HEK293 (cell line): ENCODE measurements around the gene INS.

ENCODE experiments used
- AEBP2 ChIP-seq: fragments of 450-650 bp; formaldehyde crosslinking; IDR thresholded peaks from 2 replicates; pipeline ENCODE4 v1.5.1; 2016; ENCODE audit warnings: missing biosample characterization, missing genetic modification characterization, borderline replicate concordance
- OVOL3 ChIP-seq: fragments of 450-650 bp; formaldehyde crosslinking; IDR thresholded peaks from 2 replicates; pipeline ENCODE4 v1.5.1; 2016; ENCODE audit warnings: missing biosample characterization, missing genetic modification characterization
- PRDM2 ChIP-seq: fragments of 450-650 bp; formaldehyde crosslinking; IDR thresholded peaks from 2 replicates; pipeline ENCODE4 v1.5.1; 2016; ENCODE audit warnings: missing biosample characterization, missing genetic modification characterization, borderline replicate concordance
- SP7 ChIP-seq: fragments of 450-650 bp; formaldehyde crosslinking; IDR thresholded peaks from 2 replicates; pipeline ENCODE4 v1.5.1; 2016; ENCODE audit warnings: missing biosample characterization, missing genetic modification characterization
- TRIM28 ChIP-seq: IDR thresholded peaks from 2 replicates; pipeline ENCODE4 v1.6.1; 2011; ENCODE audit warnings: low read length, control low read depth, borderline replicate concordance
- ZFP69B ChIP-seq: fragments of 450-650 bp; formaldehyde crosslinking; IDR thresholded peaks from 2 replicates; pipeline ENCODE4 v1.5.1; 2016; ENCODE audit warnings: missing biosample characterization, missing genetic modification characterization
- ZNF133 ChIP-seq: fragments of 450-650 bp; formaldehyde crosslinking; IDR thresholded peaks from 2 replicates; pipeline ENCODE4 v1.5.1; 2016; ENCODE audit warnings: missing biosample characterization, missing genetic modification characterization
- ZNF146 ChIP-seq: fragments of 450-650 bp; formaldehyde crosslinking; IDR thresholded peaks from 2 replicates; pipeline ENCODE4 v1.5.1; 2016; ENCODE audit warnings: missing biosample characterization, missing genetic modification characterization
- ZNF16 ChIP-seq: fragments of 450-650 bp; formaldehyde crosslinking; IDR thresholded peaks from 2 replicates; pipeline ENCODE4 v1.5.1; 2016; ENCODE audit warnings: low read depth, missing biosample characterization, missing genetic modification characterization
- ZNF221 ChIP-seq: fragments of 450-650 bp; formaldehyde crosslinking; IDR thresholded peaks from 2 replicates; pipeline ENCODE4 v1.5.1; 2017; ENCODE audit warnings: missing biosample characterization, missing genetic modification characterization, borderline replicate concordance
- ZNF23 ChIP-seq: fragments of 450-650 bp; formaldehyde crosslinking; IDR thresholded peaks from 2 replicates; pipeline ENCODE4 v1.5.1; 2016; ENCODE audit warnings: missing biosample characterization, missing genetic modification characterization, borderline replicate concordance
- ZNF335 ChIP-seq: fragments of 450-650 bp; formaldehyde crosslinking; conservative IDR thresholded peaks from 2 replicates; pipeline ENCODE4 v1.5.1; 2016; ENCODE audit warnings: missing biosample characterization, missing genetic modification characterization
- ZNF354C ChIP-seq: fragments of 450-650 bp; formaldehyde crosslinking; IDR thresholded peaks from 2 replicates; pipeline ENCODE4 v1.5.1; 2016; ENCODE audit warnings: missing biosample characterization, missing genetic modification characterization, low read depth, borderline replicate concordance
- ZNF530 ChIP-seq: fragments of 450-650 bp; formaldehyde crosslinking; IDR thresholded peaks from 2 replicates; pipeline ENCODE4 v1.5.1; 2016; ENCODE audit warnings: low read depth, missing biosample characterization, missing genetic modification characterization
- ZNF660 ChIP-seq: fragments of 450-650 bp; IDR thresholded peaks from 2 replicates; pipeline ENCODE4 v1.5.1; 2018; ENCODE audit warnings: missing biosample characterization, mild to moderate bottlenecking, missing genetic modification characterization
- ZNF701 ChIP-seq: fragments of 450-650 bp; formaldehyde crosslinking; IDR thresholded peaks from 2 replicates; pipeline ENCODE4 v1.5.1; 2016; ENCODE audit warnings: missing biosample characterization, missing genetic modification characterization
- ZNF777 ChIP-seq: fragments of 450-650 bp; formaldehyde crosslinking; IDR thresholded peaks from 2 replicates; pipeline ENCODE4 v1.5.1; 2017; ENCODE audit warnings: missing biosample characterization, missing genetic modification characterization, borderline replicate concordance
- TF ChIP-seq, protein P1 (sequence below): fragments of 450-650 bp; formaldehyde crosslinking; IDR thresholded peaks from 2 replicates; pipeline ENCODE4 v1.5.1; 2016; ENCODE audit warnings: missing biosample characterization, missing genetic modification characterization
- TF ChIP-seq, protein P2 (sequence below): fragments of 450-650 bp; formaldehyde crosslinking; optimal IDR thresholded peaks from 2 replicates; pipeline ENCODE3; 2016; ENCODE audit warnings: missing biosample characterization, mild to moderate bottlenecking, missing genetic modification characterization
- TF ChIP-seq, protein P3 (sequence below): fragments of 450-650 bp; formaldehyde crosslinking; IDR thresholded peaks from 2 replicates; pipeline ENCODE4 v1.5.1; 2016; ENCODE audit warnings: missing biosample characterization, missing genetic modification characterization
- TF ChIP-seq, protein P4 (sequence below): fragments of 450-650 bp; formaldehyde crosslinking; IDR thresholded peaks from 2 replicates; pipeline ENCODE4 v1.5.1; 2016; ENCODE audit warnings: missing biosample characterization, missing genetic modification characterization

INS gene

DNA sequence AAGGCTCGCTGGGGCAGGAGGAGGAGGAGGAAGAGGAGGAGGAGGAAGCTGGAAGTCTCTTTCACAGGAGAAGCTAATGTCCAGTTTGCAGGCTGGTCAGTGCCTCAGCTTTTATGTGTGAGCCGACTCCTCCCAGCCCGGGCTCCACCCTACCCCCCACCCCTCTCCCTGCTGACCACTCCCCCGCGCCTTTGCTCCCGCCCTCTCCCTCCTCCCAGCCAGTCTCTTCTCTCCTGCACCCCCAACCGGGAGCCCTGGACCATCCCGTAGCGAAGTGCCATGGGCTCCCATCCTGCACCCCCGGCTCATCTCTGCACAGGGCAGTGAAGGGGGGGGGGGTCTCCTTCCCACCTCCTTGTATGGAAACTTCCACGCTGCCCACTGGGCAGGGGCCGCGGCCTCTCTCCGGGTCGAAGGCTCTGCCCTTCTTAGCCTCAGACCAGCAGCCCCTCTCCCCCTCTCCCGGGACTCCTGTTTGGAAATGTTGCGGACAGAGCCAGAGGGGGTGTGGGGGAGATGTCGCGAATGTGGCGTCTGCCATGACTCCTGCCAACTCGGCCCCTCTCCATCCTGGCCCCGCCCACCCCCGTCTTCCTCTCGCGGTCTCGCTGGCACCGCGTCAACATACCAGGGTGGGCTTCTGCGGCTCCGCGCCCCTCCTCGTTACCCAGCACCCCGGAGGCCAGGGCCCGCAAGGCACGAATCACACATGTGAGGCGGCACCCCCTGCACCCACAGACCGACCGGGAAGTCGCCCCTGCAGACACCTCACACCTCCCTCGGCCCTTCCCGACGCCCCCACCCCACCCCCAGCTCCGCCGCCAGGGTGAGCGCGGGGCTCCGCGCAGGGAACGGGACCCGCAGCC is 23.6 kb downstream of the INS start (continued):
- TF ChIP-seq, protein P1, sequence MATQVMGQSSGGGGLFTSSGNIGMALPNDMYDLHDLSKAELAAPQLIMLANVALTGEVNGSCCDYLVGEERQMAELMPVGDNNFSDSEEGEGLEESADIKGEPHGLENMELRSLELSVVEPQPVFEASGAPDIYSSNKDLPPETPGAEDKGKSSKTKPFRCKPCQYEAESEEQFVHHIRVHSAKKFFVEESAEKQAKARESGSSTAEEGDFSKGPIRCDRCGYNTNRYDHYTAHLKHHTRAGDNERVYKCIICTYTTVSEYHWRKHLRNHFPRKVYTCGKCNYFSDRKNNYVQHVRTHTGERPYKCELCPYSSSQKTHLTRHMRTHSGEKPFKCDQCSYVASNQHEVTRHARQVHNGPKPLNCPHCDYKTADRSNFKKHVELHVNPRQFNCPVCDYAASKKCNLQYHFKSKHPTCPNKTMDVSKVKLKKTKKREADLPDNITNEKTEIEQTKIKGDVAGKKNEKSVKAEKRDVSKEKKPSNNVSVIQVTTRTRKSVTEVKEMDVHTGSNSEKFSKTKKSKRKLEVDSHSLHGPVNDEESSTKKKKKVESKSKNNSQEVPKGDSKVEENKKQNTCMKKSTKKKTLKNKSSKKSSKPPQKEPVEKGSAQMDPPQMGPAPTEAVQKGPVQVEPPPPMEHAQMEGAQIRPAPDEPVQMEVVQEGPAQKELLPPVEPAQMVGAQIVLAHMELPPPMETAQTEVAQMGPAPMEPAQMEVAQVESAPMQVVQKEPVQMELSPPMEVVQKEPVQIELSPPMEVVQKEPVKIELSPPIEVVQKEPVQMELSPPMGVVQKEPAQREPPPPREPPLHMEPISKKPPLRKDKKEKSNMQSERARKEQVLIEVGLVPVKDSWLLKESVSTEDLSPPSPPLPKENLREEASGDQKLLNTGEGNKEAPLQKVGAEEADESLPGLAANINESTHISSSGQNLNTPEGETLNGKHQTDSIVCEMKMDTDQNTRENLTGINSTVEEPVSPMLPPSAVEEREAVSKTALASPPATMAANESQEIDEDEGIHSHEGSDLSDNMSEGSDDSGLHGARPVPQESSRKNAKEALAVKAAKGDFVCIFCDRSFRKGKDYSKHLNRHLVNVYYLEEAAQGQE (tag by site-specific recombination) = no peak
- TF ChIP-seq ZNF16 (tag by site-specific recombination) = no peak
- no peak for TF ChIP-seq OVOL3 (tag by site-specific recombination)
- TF ChIP-seq ZNF530 (tag by site-specific recombination) = no peak
- TF ChIP-seq ZNF701 (tag by site-specific recombination) = no peak
- TF ChIP-seq TRIM28 = no peak
- no peak for TF ChIP-seq ZNF146 (tag by site-specific recombination)
- TF ChIP-seq ZNF23 = no peak
- TF ChIP-seq SP7 (tag by site-specific recombination) = 0 out of 2 replicates have a peak, but pooled peaks have one; percentile 19
- TF ChIP-seq ZFP69B (tag by site-specific recombination) = no peak
- no peak for TF ChIP-seq ZNF221
- TF ChIP-seq, protein P2, sequence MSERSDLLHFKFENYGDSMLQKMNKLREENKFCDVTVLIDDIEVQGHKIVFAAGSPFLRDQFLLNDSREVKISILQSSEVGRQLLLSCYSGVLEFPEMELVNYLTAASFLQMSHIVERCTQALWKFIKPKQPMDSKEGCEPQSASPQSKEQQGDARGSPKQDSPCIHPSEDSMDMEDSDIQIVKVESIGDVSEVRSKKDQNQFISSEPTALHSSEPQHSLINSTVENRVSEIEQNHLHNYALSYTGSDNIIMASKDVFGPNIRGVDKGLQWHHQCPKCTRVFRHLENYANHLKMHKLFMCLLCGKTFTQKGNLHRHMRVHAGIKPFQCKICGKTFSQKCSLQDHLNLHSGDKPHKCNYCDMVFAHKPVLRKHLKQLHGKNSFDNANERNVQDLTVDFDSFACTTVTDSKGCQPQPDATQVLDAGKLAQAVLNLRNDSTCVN = peak; percentile 47
- no peak for TF ChIP-seq PRDM2 (tag by site-specific recombination)
- TF ChIP-seq, protein P3, sequence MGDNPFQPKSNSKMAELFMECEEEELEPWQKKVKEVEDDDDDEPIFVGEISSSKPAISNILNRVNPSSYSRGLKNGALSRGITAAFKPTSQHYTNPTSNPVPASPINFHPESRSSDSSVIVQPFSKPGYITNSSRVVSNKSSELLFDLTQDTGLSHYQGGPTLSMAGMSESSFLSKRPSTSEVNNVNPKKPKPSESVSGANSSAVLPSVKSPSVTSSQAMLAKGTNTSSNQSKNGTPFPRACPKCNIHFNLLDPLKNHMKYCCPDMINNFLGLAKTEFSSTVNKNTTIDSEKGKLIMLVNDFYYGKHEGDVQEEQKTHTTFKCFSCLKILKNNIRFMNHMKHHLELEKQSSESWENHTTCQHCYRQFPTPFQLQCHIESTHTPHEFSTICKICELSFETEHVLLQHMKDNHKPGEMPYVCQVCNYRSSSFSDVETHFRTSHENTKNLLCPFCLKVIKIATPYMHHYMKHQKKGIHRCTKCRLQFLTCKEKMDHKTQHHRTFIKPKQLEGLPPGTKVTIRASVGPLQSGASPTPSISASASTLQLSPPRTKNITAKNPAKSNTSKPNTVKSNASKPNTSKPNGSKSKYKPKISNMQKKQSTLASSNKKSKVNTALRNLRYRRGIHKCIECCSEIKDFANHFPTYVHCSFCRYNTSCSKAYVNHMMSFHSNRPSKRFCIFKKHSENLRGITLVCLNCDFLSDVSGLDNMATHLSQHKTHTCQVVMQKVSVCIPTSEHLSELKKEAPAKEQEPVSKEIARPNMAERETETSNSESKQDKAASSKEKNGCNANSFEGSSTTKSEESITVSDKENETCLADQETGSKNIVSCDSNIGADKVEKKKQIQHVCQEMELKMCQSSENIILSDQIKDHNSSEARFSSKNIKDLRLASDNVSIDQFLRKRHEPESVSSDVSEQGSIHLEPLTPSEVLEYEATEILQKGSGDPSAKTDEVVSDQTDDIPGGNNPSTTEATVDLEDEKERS (tag by site-specific recombination) = no peak
- TF ChIP-seq AEBP2 (tag by site-specific recombination) = no peak
- no peak for TF ChIP-seq ZNF133 (tag by site-specific recombination)
- TF ChIP-seq ZNF335 (tag by site-specific recombination) = peak; percentile 25
- TF ChIP-seq ZNF777 = 0 out of 2 replicates have a peak, but pooled peaks have one; percentile 33
- no peak for TF ChIP-seq ZNF660
- TF ChIP-seq, protein P4, sequence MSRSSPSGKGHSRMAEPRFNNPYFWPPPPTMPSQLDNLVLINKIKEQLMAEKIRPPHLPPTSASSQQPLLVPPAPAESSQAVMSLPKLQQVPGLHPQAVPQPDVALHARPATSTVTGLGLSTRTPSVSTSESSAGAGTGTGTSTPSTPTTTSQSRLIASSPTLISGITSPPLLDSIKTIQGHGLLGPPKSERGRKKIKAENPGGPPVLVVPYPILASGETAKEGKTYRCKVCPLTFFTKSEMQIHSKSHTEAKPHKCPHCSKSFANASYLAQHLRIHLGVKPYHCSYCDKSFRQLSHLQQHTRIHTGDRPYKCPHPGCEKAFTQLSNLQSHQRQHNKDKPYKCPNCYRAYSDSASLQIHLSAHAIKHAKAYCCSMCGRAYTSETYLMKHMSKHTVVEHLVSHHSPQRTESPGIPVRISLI = no peak
- TF ChIP-seq ZNF354C (tag by site-specific recombination) = no peak
